Transverse colon (tissue), 4 donors: ENCODE results near the gene PTPRF.

ENCODE experiments used
- EP300 ChIP-seq: sonication (generic); formaldehyde crosslinking; IDR thresholded peaks from one replicate; pipeline ENCODE4 v1.6.1; 2017; ENCODE audit warnings: antibody characterized with exemption, low read depth
- POLR2A ChIP-seq: fragments of 450-650 bp; IDR thresholded peaks from one replicate; pipeline ENCODE4 v1.6.1; 2016; ENCODE audit warnings: antibody characterized with exemption, mild to moderate bottlenecking, moderate library complexity
- POLR2AphosphoS5 ChIP-seq, 3 donors: sonication (generic); formaldehyde crosslinking; IDR thresholded peaks; one replicate each; pipeline ENCODE4 v1.6.1; 2016; ENCODE audit warnings: antibody characterized with exemption in 3 of 3
- TF ChIP-seq, protein P1 (sequence below), 5 experiments: fragments of 200-600 bp in 3 of 5; fragments of 450-650 bp in 2 of 5; sonication (generic) in 3 of 5; IDR thresholded peaks; 1 replicate in 2 of 5; 2 replicates in 3 of 5; pipeline ENCODE4 v1.5.1; 2016 to 2017; ENCODE audit warnings: antibody characterized with exemption in 5 of 5, inconsistent platforms in 3 of 5, mild to moderate bottlenecking in 2 of 5, moderate library complexity in 1 of 5

GRCh38 chr1:43512133-43512532 is 18.6 kb upstream of the PTPRF start:
- TF ChIP-seq, protein P1, sequence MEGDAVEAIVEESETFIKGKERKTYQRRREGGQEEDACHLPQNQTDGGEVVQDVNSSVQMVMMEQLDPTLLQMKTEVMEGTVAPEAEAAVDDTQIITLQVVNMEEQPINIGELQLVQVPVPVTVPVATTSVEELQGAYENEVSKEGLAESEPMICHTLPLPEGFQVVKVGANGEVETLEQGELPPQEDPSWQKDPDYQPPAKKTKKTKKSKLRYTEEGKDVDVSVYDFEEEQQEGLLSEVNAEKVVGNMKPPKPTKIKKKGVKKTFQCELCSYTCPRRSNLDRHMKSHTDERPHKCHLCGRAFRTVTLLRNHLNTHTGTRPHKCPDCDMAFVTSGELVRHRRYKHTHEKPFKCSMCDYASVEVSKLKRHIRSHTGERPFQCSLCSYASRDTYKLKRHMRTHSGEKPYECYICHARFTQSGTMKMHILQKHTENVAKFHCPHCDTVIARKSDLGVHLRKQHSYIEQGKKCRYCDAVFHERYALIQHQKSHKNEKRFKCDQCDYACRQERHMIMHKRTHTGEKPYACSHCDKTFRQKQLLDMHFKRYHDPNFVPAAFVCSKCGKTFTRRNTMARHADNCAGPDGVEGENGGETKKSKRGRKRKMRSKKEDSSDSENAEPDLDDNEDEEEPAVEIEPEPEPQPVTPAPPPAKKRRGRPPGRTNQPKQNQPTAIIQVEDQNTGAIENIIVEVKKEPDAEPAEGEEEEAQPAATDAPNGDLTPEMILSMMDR (IDR thresholded peaks at IDR 0.05) = no peak
- TF ChIP-seq POLR2AphosphoS5 (IDR thresholded peaks at IDR 0.05) = no peak
- TF ChIP-seq POLR2A = no peak
- no peak for TF ChIP-seq EP300
